ENCODE measurements around the gene CHST11.

CHST11 gene

DNA sequence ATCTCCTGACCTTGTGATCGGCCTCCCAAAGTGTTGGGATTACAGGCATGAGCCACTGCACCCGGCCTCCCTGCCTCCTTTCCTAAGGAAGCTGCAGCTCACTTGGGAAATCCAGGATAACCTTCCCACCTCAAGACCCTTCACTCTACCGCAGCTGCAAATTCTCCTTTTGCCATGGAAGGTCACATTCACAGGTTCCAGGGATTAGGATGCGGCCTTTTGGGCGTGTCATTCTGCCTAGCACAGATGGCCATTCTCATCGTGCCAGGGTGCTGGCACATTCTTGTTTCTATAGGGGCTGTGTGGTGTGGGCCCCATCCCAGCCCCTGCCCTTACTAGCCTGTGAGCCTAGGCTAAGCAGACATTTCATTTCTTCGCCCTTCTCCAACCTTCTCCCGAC, 219.9 kb downstream of the CHST11 start:
- no peak for DNase-seq (ENCODE audit: low read depth)

- no peak for DNase-seq (ENCODE audit: low read depth)
Observed at GRCh38 chr12:104677441-104678089, 220.8 kb downstream of the CHST11 start.

DNA sequence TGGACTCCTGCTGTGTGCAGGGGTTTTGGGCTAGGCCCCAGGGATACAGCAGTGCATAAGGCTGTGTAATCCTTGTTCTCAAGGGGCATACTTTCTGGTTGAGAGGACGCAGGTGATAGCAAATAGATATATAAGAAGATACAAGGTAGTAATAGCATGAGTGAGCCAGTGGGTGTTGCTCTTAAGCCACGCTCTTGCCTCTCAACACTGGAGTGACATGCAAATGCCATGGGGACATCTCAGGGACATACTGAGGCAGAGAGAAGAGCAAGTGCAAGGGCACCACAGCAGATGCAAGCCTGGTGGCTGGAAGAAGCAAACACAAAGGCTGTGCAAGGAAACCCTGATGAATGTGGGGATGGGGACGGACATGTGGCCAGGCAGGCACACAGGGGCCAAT, 223.3 kb downstream of the CHST11 start:
- DNase-seq (ENCODE audit: low read depth) = peak; percentile 50

GRCh38 chr12:104680491-104680890, 223.7 kb downstream of the CHST11 start:
- no peak for DNase-seq (ENCODE audit: low read depth)

- DNase-seq (ENCODE audit: low read depth) = no peak
Observed at GRCh38 chr12:104681012-104681690, 224.4 kb downstream of the CHST11 start.

DNA sequence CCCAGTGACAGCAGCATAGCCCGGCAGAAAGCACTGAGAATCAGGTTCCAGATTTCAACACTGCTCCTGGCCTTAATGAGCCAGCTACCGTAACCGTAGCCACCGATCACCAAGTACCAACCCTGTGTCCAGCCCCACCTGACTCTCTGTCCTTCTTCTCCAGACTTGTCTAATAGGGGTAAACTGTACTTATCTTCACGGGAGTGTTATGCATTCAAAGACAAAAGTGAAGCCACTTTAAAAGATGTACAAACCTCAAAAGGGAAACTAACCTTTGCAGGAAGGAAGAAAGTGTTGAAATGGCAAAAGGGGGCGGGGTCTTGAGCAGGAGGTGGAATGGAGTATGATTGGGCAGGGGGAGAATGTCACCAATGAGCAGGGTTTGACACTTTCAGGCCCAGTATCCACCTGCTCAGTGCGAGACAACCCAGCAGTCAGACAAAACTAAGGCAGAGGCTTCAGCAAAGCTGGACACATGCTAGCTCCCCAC, 226.1 kb downstream of the CHST11 start:
- no peak for DNase-seq (ENCODE audit: low read depth)

DNA sequence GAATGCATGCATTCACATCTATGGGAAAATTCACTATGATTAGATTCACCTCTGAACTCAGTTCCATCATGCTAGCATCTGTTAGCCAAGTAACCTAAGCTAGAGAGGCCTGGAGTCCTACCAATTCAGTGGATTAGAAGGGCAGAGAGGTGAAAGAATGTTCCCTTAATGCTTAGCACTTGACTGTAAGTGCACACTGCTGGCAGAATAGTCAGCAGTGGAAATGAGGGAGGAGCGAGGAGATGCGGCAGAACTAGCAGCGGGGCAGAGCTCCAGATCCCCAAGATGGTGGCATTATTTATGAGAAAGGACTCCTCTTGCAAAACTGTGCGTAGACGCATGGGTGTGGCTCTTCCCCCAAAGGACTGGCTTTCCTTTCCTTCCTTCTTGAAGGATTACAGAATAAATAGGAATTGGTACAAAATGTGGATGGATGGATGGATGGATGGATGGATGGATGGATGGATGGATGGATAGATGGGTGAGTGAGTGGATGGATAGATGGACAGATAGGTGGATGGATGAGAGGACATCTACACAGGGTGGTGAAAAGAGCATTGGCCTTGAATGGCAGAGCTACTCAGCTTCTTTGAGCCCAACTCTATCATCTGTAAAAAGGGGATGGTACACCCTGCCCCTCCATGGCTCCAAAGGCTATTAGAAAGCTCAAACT, 227.2 kb downstream of the CHST11 start:
- DNase-seq (ENCODE audit: low read depth) = no peak

DNA sequence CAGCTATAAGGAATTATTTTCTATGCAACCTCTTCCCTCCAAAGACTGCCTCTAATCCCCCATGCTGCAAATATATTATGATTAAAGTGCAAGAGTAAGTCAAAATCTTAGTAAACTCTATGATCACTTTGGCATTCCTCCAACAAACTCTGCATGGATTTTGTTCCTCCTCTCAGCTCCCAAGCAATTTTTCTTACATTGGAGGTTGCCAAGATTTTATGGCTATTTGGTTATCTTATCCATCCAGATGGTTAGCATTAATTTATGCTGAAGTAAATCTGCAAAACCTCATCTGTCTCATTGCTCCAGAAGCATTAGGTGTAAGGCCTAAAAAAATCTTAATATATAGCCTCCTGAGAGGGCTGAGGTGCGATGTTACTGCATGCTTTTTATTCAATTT, 228.1 kb downstream of the CHST11 start:
- DNase-seq (ENCODE audit: low read depth) = peak; percentile 54

DNA sequence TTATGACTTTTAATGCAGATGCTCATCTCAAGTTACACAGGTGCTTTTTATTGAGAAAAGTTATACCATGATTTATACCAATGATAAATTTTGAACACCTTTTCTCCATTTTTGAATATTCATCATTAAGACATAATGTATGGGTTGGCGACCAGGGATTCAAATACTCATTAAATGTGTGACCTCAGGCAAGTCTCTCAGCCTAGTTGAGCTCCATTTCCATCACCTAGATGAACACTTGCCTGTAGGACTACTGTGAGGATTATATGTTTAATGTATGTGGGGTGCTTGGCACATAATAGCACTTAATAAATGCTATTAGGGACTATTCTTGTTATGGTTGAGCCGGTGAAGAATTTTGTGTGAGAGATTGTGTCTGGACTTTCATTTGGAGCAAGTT, 228.6 kb downstream of the CHST11 start:
- DNase-seq (ENCODE audit: low read depth) = no peak

- DNase-seq (ENCODE audit: low read depth) = peak; percentile 50
Observed at GRCh38 chr12:104686196-104686595, 229.4 kb downstream of the CHST11 start.

- no peak for DNase-seq (ENCODE audit: low read depth)
Observed at GRCh38 chr12:104687823-104688573, 231.2 kb downstream of the CHST11 start.

- no peak for DNase-seq (ENCODE audit: low read depth)
Observed at GRCh38 chr12:104689635-104690034, 232.9 kb downstream of the CHST11 start.

DNA sequence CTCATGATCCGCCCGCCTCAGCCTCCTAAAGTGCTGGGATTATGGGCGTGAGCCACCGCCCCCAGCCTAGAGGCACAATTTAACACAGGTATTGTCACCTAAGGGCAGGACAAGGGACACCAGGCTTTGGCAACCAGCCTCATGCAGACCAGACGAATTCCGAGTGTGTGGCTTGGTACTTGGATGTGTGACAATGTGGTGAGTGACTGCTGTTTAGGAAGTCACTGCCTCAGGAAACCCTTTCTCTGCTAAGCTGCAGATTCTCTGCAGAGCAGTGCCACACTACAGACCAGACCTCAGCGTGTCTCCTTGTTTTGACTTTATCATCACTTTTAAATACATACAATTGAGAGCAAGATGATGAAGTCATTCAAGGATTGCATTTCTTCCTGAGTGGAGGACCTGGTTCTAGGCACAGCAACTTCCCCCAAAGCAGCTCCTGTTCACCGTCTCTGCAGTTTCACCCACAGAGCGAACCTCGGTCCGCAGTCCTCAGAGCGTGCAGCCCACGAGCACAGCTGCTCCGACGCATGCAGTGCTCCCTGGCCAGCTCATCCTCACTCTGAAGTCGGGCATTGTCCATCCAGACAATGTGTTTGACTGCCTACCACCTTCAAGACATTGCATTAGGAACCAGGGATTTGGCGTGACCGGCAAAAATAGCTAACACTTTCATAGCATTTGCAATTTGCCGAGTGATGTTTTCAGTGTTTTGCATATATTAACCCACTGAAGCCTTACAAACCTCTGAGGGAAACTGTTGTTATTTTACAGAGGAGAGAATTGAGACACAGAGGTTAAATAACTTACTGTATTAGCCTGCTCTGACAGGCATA, 235.2 kb downstream of the CHST11 start:
- DNase-seq (ENCODE audit: low read depth) = no peak

- no peak for DNase-seq (ENCODE audit: low read depth)
Observed at GRCh38 chr12:104692557-104693218, 235.9 kb downstream of the CHST11 start.

DNA sequence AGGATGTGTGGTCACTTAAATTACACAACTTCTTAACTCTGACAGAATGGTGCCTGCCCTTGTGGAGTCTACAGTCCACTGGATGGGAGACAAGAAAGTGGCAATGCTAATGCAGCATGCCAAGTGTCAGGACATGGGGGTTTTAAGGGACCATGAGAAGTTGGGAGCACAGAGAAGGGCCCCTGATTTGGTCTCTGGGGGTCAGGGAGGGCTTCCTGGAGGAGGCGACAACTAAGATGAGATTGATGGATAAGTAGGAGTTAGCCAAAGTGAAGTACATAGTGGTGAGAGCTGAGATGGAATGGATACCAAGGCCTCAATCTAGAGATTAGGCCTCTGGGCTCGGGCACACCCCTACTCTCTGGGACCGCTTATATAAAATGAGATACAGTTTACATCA, 236.7 kb downstream of the CHST11 start:
- no peak for DNase-seq (ENCODE audit: low read depth)

DNA sequence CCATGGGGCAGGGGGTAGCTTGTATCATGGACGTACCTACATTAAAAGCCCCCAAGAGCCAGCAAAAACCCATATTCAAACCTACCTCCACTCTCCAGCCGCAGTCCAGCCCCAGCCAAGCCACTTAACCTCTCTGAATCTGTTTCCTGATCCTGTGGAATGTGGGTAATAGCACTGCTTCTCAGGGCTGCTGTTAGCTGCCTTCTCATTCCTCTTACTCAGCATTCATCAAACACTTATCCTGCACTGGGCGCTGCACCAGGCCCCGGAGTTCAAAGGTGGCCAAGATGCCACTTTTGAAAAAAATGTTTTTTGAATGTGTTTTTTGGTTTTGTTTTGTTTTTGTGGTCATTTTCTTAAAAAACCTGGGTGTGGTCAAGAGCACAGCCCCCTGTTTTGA, 237.4 kb downstream of the CHST11 start:
- no peak for DNase-seq (ENCODE audit: low read depth)

GRCh38 chr12:104694711-104695110, 238.0 kb downstream of the CHST11 start:
- DNase-seq (ENCODE audit: low read depth) = no peak

- peak; percentile 56 for DNase-seq (ENCODE audit: low read depth)
Observed at GRCh38 chr12:104695453-104696148, 238.9 kb downstream of the CHST11 start.

- no peak for DNase-seq (ENCODE audit: low read depth)
Observed at GRCh38 chr12:104697186-104697585, 240.4 kb downstream of the CHST11 start.

DNA sequence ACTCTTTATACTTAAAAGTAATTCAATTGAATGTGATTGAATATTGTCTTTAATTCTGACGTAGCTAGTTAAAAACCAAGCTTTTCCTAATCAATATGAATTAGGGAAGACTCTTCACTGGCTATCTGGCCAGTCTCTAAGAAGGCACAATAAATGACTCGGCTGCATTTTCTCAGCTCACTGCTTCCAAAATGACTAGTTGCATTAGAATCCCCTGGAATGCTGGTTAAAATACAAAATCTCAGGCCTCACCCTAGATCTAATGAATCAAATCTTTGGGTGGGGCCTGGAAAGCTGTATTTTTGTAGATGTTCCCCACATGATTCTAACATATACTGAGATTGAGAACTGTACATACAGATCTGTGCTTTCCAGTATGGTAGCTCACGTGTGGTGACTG, 242.1 kb downstream of the CHST11 start:
- peak; percentile 54 for DNase-seq (ENCODE audit: low read depth)

Measured in EH (cell line).